Sigmoid colon (tissue), 7 donors: Measurements from ENCODE around the gene GREB1. TPM values are rescaled to one million over a fixed set of nuclear protein-coding genes. Genes with fewer than 3 reads are reported as not detected.

Experiments
- DNase-seq: peaks from one replicate; pipeline ENCODE4 v3.0.0-alpha.2; 2019
- H3K27ac ChIP-seq, 4 donors: fragments of 200-600 bp; sonication (generic); one replicate each; pipeline ENCODE4 v1.5.1; 2016 to 2019; ENCODE audit warnings: mild to moderate bottlenecking in 1 of 4
- H3K27me3 ChIP-seq, 3 donors: fragments of 200-600 bp; sonication (generic); one replicate each; pipeline ENCODE4 v1.5.1; 2019; ENCODE audit warnings: mild to moderate bottlenecking in 1 of 3
- H3K36me3 ChIP-seq, 4 donors: fragments of 200-600 bp; sonication (generic); one replicate each; pipeline ENCODE4 v1.5.1; 2016 to 2019
- H3K4me1 ChIP-seq, 4 donors: fragments of 200-600 bp; sonication (generic); one replicate each; pipeline ENCODE4 v1.5.1; 2017 to 2019
- H3K4me3 ChIP-seq, 4 donors: fragments of 200-600 bp; sonication (generic); one replicate each; pipeline ENCODE4 v1.5.1; 2017 to 2019; ENCODE audit warnings: mild to moderate bottlenecking in 2 of 4, moderate library complexity in 1 of 4
- H3K9me3 ChIP-seq, 4 donors: fragments of 200-600 bp in 3 of 4; sonication (generic) in 3 of 4; one replicate each; pipeline versions ENCODE4 v1.5.1 to v1.6.1; 2013 to 2019
- CTCF ChIP-seq, 4 experiments: fragments of 450-650 bp in 3 of 4; fragments of 200-600 bp in 1 of 4; IDR thresholded peaks; one replicate each; pipeline ENCODE4 v1.5.1; 2016 to 2019; ENCODE audit warnings: antibody characterized with exemption in 4 of 4, mild to moderate bottlenecking in 3 of 4, moderate library complexity in 2 of 4
- EP300 ChIP-seq, 4 donors: sonication (generic); formaldehyde crosslinking; IDR thresholded peaks; one replicate each; pipeline ENCODE4 v1.6.1; 2017; ENCODE audit warnings: antibody characterized with exemption in 4 of 4
- POLR2A ChIP-seq, 2 donors: fragments of 450-650 bp; IDR thresholded peaks; one replicate each; pipeline ENCODE4 v1.6.1; 2016; ENCODE audit warnings: antibody characterized with exemption in 2 of 2, mild to moderate bottlenecking in 2 of 2, moderate library complexity in 2 of 2
- POLR2AphosphoS5 ChIP-seq, 4 donors: sonication (generic); formaldehyde crosslinking; IDR thresholded peaks; one replicate each; pipeline ENCODE4 v1.6.1; 2017; ENCODE audit warnings: antibody characterized with exemption in 4 of 4
- WGBS, 2 donors: extraction: QIAGEN DNeasy Blood & Tissue Kit; methylation state at CpG; one replicate each; pipeline ENCODE4 v1.1.7; 2013; 5-methylcytosine and 5-hydroxymethylcytosine counted together
- intact Hi-C: fragments of 100-400 bp; cut with DNase I; formaldehyde crosslinking; loops from one replicate; pipeline ENCODE4 v1.15.1; 2023
- polyA plus RNA-seq, 3 donors: library from polyadenylated mRNA; stranded (reverse); fragments of 200-250 nt; gene quantifications; one replicate each; pipeline ENCODE4 v1.2.3, GENCODE V29; 2013
- total RNA-seq, 4 donors: library from RNA; depleted of rRNA; stranded (reverse); fragments of >200 nt; gene quantifications; one replicate each; pipeline ENCODE4 v1.1.0, GENCODE V29; 2016
- donor health status: healthy with polysubstance abuse.
- donor health status: Bipolar disorder and iron deficiency.
- donor health status: healthy.

GREB1 gene
- total and polyA plus RNA-seq, 7 donors, result 0.28 to 2.5 (median 1.1) TPM; not detected in 1

GRCh38 chr2:11667194-11667593, 133.3 kb downstream of the GREB1 start:
- peaks cover 0 to 12% (median 9%) of the 10 kb centered on the region in 4 donors for H3K4me1 ChIP-seq
- no peak overlapping the region for H3K4me3 ChIP-seq
- intact Hi-C loops, result no loop called here
- no peak for TF ChIP-seq POLR2A (IDR thresholded peaks at IDR 0.05)
- TF ChIP-seq EP300 (IDR thresholded peaks at IDR 0.05), result no peak
- H3K36me3 ChIP-seq, result no peaks in the 10 kb centered on the region
- WGBS, 2 donors, result 75 to 81% methylated on average over 3 of the region's 3 CpGs
- DNase-seq, result peak; percentile 10
- peaks cover 0 to 19% (median 0%) of the 10 kb centered on the region in 3 donors for H3K27me3 ChIP-seq
- H3K27ac ChIP-seq, result no peak overlapping the region
- peaks cover 0 to 4% (median 0%) of the 10 kb centered on the region in 4 donors for H3K9me3 ChIP-seq

GRCh38 chr2:11667866-11668637, 134.2 kb downstream of the GREB1 start:
- H3K4me1 ChIP-seq, result peaks cover 0 to 12% (median 9%) of the 10 kb centered on the region in 4 donors
- no peak for TF ChIP-seq POLR2AphosphoS5 (IDR thresholded peaks at IDR 0.05)
- TF ChIP-seq POLR2A (IDR thresholded peaks at IDR 0.05), result no peak
- no peak for TF ChIP-seq CTCF (IDR thresholded peaks at IDR 0.05)
- peak; percentile 47 for DNase-seq
- H3K27ac ChIP-seq, result no peak overlapping the region
- no peaks in the 10 kb centered on the region for H3K36me3 ChIP-seq
- intact Hi-C loops, result no loop called here
- peaks cover 0 to 19% (median 0%) of the 10 kb centered on the region in 3 donors for H3K27me3 ChIP-seq
- H3K4me3 ChIP-seq, result no peak overlapping the region
- peaks cover 0 to 2% (median 0%) of the 10 kb centered on the region in 4 donors for H3K9me3 ChIP-seq
- WGBS, 2 donors, result 72 to 76% methylated on average over 16 of the region's 16 CpGs

- no peaks in the 10 kb centered on the region for H3K9me3 ChIP-seq
- H3K36me3 ChIP-seq, result no peaks in the 10 kb centered on the region
- peaks cover 0 to 12% (median 9%) of the 10 kb centered on the region in 4 donors for H3K4me1 ChIP-seq
- intact Hi-C loops, result no loop called here
- TF ChIP-seq POLR2A (IDR thresholded peaks at IDR 0.05) (no peak), POLR2AphosphoS5 (IDR thresholded peaks at IDR 0.05) (no peak), CTCF (IDR thresholded peaks at IDR 0.05) (no peak), EP300 (IDR thresholded peaks at IDR 0.05) (no peak)
- peak; percentile 65 for DNase-seq
- H3K27me3 ChIP-seq, result peaks cover 0 to 19% (median 0%) of the 10 kb centered on the region in 3 donors
- H3K4me3 ChIP-seq, result no peak within 1 kb of the TSS
- no peak within 1 kb of the TSS for H3K27ac ChIP-seq
- 22 to 32% methylated on average over 93 of the region's 93 CpGs for WGBS, 2 donors
These were observed 135.8 kb downstream of the GREB1 start, which contains the start of gene NTSR2 for GRCh38 chr2:11669454-11670291. TSS of gene NTSR2 (minus strand) at chr2:11670195. CDS start at chr2:11670129, 66 bp downstream.

GRCh38 chr2:11672407-11672806, 138.6 kb downstream of the GREB1 start:
- H3K4me3 ChIP-seq, result no peak overlapping the region
- H3K9me3 ChIP-seq, result no peaks in the 10 kb centered on the region
- TF ChIP-seq EP300 (IDR thresholded peaks at IDR 0.05) (no peak), POLR2AphosphoS5 (IDR thresholded peaks at IDR 0.05) (no peak), POLR2A (IDR thresholded peaks at IDR 0.05) (no peak), CTCF (IDR thresholded peaks at IDR 0.05) (no peak)
- intact Hi-C loops, result no loop called here
- H3K4me1 ChIP-seq, result peaks cover 0 to 12% (median 9%) of the 10 kb centered on the region in 4 donors
- DNase-seq, result no peak
- 50 to 71% methylated on average over 3 of the region's 3 CpGs for WGBS, 2 donors
- H3K27ac ChIP-seq, result no peak overlapping the region
- peaks cover 0 to 36% (median 4%) of the 10 kb centered on the region in 3 donors for H3K27me3 ChIP-seq
- H3K36me3 ChIP-seq, result no peaks in the 10 kb centered on the region

GRCh38 chr2:11674983-11675382, 141.1 kb downstream of the GREB1 start:
- DNase-seq, result no peak
- TF ChIP-seq CTCF (IDR thresholded peaks at IDR 0.05) (no peak), EP300 (IDR thresholded peaks at IDR 0.05) (no peak), POLR2A (IDR thresholded peaks at IDR 0.05) (no peak), POLR2AphosphoS5 (IDR thresholded peaks at IDR 0.05) (no peak)

More at GRCh38 chr2:11674983-11675382, 141.1 kb downstream of the GREB1 start:
- Histone ChIP-seq H3K27me3 (peaks cover 0 to 38% (median 8%) of the 10 kb centered on the region in 3 donors), H3K9me3 (no peaks in the 10 kb centered on the region), H3K4me1 (peaks cover 0 to 5% (median 2%) of the 10 kb centered on the region in 4 donors), H3K27ac (no peak overlapping the region), H3K36me3 (no peaks in the 10 kb centered on the region), H3K4me3 (no peak overlapping the region)
- WGBS, 2 donors, result 76 to 81% methylated on average over 10 of the region's 10 CpGs
- intact Hi-C loops, result no loop called here
